KOPT-K1 (cell line): ENCODE results near the gene PSMD14.
"Not testable (repeated sequence)": the region's sequence is repeated elsewhere in the genome, so short reads cannot be mapped to it uniquely, and the experiment has no call there.

ENCODE experiments used
- H3K27ac ChIP-seq: fragments of 200-600 bp; sonication (generic); 2 replicates; pipeline ENCODE4 v1.5.1; 2016; ENCODE audit warnings: antibody characterized with exemption, mild to moderate bottlenecking, low read depth, low read length; ENCODE audit not compliant: poor library complexity, severe bottlenecking
- H3K36me3 ChIP-seq: fragments of 200-600 bp; sonication (generic); 2 replicates; pipeline ENCODE4 v1.5.1; 2017; ENCODE audit warnings: antibody characterized with exemption, mild to moderate bottlenecking, low read length, moderate library complexity; ENCODE audit not compliant: insufficient read depth
- H3K9me3 ChIP-seq: fragments of 200-600 bp; sonication (generic); 2 replicates; pipeline ENCODE4 v1.5.1; 2017; ENCODE audit warnings: antibody characterized with exemption, low read length, mild to moderate bottlenecking; ENCODE audit not compliant: insufficient read depth, poor library complexity, severe bottlenecking

PSMD14 gene

DNA sequence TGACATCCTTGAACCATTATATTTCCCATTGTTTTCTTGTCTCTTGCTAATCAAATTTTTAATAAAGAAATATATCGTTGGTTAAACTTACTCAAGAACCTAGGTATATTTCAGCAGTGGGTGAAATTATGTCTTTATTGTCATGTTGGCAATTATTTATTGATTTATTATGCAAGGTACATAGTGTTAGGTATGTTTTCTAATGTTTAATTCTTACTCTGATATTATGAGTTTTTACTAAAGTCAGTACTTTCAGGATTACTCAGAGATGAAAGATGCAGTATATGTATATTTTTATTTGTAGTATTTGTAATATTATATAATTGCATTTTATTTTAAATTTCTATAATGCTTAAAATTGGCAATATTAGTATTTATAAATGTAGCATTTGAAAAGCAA lies 46.9 kb downstream of the PSMD14 start:
- Histone ChIP-seq H3K27ac (no peak overlapping the region), H3K9me3 (peaks cover 7% of the 10 kb centered on the region), H3K36me3 (no peaks in the 10 kb centered on the region)

DNA sequence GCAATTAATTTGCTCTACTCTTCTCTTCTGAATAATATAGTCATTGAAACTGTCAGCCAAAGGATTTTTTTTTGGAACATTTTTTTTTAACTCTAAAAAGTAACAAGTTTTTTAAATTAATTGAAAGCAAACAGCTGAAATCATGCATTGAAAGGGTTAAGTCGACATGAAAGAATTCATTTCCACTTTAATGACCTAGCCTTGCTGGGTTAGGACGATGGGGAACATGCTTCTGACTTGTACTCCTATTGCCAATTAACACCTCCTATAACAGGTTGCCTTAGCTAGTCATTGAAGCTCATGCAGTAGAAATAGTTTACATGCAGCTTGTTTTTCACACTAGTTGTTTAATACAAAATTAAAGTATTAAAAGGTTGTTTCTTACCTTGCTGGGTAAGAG lies 47.8 kb downstream of the PSMD14 start:
- no peak overlapping the region for H3K27ac ChIP-seq
- 0 out of 2 replicates have a peak, but pooled peaks cover 4% of the 10 kb centered on the region for H3K36me3 ChIP-seq
- H3K9me3 ChIP-seq = peaks cover 16% of the 10 kb centered on the region

DNA sequence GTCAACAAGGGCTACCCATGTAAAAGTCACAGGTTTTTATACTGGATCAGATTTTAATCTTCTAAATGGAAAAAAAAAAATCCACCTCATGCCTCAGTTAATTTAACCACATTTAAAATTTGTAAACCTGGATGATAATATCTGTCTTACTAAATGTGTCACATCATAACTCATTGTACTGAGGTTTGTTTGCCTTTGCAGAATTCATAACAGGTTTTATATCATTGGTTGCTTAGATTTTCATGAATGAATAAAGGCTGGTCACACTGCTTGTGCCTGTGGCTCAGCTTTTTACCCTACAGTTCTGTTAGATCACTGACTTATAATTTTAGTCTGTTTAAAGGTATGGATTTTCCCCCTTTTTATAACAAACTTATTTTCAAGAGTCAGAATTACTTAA lies 48.9 kb downstream of the PSMD14 start:
- Histone ChIP-seq H3K27ac (no peak overlapping the region), H3K36me3 (peaks cover 15% of the 10 kb centered on the region; the same call in 1 of the 2 replicates), H3K9me3 (peaks cover 27% of the 10 kb centered on the region)

DNA sequence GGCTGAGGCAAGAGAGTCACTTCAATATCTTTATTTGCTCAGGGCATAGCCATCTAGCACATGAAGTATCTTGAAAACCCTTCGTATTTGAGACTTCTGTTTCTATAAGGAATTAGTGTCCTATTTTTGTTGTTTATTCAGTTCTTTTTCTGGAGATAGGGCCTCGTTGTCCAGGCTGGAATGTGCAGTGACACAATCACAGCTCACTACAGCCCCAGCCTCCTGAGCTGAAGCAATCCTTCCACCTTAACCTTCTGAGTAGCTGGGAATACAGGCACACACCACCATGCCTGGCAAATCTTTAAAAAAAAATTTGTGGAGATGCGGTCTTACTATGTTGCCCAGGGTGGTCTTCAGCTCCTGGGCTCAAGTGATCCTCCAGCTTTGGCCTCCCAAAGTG lies 50.6 kb downstream of the PSMD14 start:
- Histone ChIP-seq H3K36me3 (peaks cover 28% of the 10 kb centered on the region), H3K9me3 (peaks cover 38% of the 10 kb centered on the region), H3K27ac (no peak overlapping the region)

DNA sequence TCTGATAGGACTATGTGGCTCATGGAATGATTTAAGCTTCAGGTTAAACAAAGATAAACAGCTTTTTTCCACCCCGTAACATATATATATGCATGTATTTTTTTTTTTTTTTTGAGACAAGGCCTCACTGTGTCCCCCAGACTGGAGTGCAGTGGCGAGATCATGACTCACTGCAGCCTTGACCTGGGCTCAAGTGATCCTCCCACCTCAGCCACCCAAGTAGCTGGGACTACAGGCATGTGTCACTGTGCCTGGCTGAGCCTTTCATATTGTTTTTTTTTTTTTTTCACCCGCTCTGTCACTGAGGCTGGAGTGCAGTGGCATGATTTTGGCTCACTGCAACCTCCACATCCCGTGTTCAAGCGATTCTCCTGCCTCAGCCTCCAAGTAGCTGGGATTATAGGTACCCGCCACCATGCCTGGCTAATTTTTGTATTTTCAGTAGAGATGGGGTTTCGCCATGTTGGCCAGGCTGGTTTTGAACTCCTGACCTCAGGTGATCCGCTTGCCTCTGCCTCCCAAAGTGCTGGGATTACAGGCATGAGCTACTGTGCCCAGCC lies 52.0 kb downstream of the PSMD14 start:
- H3K36me3 ChIP-seq = peaks cover 28% of the 10 kb centered on the region

DNA sequence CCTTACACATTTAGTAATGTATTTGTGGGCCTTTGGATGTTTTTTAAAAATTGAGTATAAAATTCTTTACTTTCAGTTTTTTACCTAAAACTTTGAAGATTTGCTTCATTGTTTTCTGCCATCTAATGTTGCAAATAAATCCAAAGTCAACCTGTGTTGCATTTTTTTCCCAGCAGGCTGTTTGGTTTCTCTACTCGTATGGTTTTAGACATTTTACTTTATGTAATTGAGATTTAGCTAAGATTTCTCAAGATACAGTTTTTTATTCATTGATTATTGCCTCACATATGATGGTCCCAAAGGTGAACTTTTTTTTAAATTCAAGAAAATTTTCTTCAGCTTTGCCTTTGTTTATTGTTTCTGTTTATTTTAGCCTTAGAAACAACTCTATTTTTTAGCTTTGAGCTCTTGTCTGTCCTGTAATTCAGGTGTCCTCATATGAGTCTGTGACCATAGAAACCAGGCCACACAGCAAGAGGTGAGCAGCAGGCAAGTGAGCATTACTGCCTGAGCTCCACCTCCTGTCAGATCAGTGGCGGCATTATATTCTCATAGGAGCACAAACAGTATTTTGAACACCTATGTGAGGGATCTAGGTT lies 54.4 kb downstream of the PSMD14 start:
- peaks cover 38% of the 10 kb centered on the region for H3K9me3 ChIP-seq
- peaks cover 41% of the 10 kb centered on the region for H3K36me3 ChIP-seq
- H3K27ac ChIP-seq = no peak overlapping the region

More for the DNA sequence above, 52.0 kb downstream of the PSMD14 start:
- peaks cover 38% of the 10 kb centered on the region for H3K9me3 ChIP-seq
- not testable (repeated sequence) for H3K27ac ChIP-seq

DNA sequence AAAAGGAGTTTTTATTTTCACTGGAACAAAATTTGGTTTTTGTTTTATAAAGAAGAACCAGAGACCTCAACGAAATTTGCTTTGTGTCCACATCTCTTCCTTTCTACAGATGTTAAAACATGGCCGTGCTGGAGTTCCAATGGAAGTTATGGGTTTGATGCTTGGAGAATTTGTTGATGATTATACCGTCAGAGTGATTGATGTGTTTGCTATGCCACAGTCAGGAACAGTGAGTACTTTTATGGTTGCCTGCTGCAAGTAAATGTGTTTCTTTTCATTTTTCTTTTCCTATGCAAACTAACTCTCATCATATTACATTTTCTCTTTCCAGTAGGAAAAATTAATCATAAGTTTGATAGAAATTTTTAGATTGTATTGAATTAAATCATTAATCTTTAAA lies 59.5 kb downstream of the PSMD14 start:
- no peak overlapping the region for H3K27ac ChIP-seq
- H3K9me3 ChIP-seq = peaks cover 5% of the 10 kb centered on the region
- H3K36me3 ChIP-seq = peaks cover 67% of the 10 kb centered on the region

DNA sequence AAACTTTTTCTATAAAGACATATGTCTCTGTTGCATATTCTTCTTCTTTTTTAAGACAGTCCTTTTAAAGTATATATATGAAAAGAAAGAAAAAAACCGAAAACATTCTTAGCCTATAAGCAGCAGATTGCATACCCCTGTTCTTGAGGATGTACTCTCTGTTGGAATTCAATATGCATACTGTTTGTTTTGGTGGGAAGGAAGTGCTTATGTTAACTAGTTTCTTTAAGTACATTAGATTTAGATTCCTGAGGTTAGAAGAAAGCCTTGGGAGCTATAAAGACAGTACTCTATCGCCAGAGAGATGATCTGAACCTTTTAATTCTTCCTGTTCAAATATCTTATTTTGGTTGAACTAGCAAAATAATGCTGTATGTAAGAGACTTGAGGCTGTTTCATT lies 61.1 kb downstream of the PSMD14 start:
- H3K36me3 ChIP-seq = peaks cover 58% of the 10 kb centered on the region
- H3K9me3 ChIP-seq = no peaks in the 10 kb centered on the region
- no peak overlapping the region for H3K27ac ChIP-seq

DNA sequence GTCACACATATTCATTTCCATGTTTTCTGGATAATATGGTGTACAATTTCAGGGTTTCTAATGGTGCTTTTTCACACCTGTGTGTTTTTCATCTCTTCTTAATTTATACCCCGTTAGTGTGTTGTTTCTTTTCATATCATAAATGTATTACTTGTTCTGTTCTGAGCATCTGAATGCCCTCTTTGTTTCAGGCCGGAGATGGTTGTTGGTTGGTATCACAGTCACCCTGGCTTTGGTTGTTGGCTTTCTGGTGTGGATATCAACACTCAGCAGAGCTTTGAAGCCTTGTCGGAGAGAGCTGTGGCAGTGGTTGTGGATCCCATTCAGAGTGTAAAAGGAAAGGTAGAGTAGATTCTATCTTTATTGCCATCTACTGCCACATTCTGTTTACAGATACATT lies 62.8 kb downstream of the PSMD14 start:
- no peak overlapping the region for H3K27ac ChIP-seq
- H3K9me3 ChIP-seq = no peaks in the 10 kb centered on the region
- peaks cover 58% of the 10 kb centered on the region for H3K36me3 ChIP-seq

DNA sequence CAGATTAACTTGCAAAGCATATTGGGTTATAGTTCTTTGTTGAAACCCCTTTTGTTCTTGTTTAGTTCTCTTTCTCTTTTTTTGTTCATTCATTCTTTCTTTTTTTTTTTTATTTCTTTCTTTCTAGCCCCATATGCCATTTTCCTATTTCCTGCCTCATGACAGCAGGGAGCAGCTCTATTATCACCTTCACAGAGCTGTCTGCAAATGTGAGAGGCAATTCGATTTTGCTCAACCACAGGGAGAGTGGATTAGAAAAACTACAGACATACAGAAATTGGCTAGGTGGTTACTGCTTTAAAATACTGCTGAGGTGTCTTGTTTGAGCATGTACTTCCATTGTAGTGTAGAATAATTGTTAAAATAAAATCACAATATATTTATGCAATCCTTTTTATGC lies 63.6 kb downstream of the PSMD14 start:
- Histone ChIP-seq H3K9me3 (no peaks in the 10 kb centered on the region), H3K36me3 (peaks cover 56% of the 10 kb centered on the region), H3K27ac (no peak overlapping the region)

DNA sequence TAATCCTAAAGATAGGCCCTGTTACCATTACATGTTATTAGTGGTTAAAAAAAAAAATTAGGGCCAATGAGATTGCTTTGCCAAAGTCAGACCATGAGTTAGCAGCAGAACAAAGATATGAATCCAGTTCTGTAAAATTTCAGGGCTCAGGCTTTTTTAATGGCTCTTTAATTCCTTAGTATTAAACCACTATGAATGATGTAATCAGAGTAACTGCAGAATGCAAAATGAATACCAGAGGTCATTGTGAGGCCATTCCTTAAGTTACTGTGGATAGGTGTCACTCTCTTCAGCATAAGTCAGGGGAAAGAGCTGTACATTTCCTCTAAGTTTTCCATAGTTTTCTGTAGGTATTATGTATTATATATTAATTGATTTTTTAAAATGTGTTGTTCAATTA lies 65.7 kb downstream of the PSMD14 start:
- peaks cover 56% of the 10 kb centered on the region for H3K36me3 ChIP-seq
- H3K9me3 ChIP-seq = no peaks in the 10 kb centered on the region
- H3K27ac ChIP-seq = no peak overlapping the region

DNA sequence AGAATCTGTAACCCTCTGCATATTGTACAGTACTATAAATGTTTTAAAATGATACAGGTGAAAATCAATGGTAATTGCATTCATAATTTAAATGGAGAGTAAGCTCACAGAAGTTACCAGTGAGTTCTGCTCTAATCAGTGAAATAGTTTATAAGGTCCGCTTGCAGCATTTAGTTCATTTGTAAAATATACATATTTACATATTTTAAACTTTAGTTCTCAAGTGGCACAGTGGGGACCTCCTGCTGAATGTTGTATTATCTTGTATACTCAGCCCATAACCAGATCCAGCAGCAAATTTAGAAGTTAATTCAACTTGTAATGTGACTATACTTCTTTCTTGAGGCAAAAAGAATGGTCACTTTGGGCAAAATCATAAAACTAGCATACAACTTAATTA lies 66.2 kb downstream of the PSMD14 start:
- no peaks in the 10 kb centered on the region for H3K9me3 ChIP-seq
- H3K36me3 ChIP-seq = peaks cover 52% of the 10 kb centered on the region
- H3K27ac ChIP-seq = no peak overlapping the region

DNA sequence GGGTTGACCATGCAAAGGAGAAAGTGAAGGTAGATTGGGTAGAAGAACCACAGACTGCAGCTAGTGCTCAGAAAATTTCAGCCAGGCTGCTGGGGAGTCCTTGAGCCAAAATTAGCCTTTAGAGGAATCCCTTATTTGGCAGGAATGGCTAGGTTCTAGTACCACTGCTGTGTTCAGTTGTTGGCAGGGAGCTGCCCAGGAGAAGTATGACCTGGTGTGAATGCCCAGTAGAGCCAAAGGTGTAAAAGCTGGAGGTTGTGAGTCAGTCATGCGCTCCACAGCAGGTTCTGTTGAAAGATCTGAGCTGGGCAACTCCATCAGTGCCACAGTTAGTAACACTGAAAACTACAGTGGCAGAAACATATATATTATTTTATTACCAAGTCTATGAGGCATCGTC lies 71.5 kb downstream of the PSMD14 start:
- Histone ChIP-seq H3K9me3 (no peaks in the 10 kb centered on the region), H3K36me3 (peaks cover 26% of the 10 kb centered on the region)

DNA sequence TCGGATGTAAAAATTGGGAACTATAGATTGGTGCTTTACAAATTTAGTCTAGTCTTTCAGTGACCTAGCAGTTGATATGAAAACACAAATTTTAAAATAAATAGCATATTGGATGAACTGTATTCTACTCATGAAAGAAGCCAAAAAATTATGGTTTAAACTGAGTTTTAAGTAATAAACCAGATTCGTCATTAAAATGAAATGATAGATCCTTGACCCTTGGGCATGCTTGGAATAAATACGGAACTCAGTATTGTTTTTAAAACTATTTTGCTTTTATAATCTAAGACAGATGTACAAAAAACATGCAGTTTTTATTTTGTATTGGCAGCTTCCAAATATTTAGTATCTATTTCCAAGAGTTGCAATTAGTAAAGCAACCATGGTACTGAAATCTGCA lies 73.3 kb downstream of the PSMD14 start:
- Histone ChIP-seq H3K27ac (no peak overlapping the region), H3K36me3 (peaks cover 27% of the 10 kb centered on the region), H3K9me3 (no peaks in the 10 kb centered on the region)

More for the DNA sequence above, 71.5 kb downstream of the PSMD14 start:
- H3K27ac ChIP-seq = no peak overlapping the region

DNA sequence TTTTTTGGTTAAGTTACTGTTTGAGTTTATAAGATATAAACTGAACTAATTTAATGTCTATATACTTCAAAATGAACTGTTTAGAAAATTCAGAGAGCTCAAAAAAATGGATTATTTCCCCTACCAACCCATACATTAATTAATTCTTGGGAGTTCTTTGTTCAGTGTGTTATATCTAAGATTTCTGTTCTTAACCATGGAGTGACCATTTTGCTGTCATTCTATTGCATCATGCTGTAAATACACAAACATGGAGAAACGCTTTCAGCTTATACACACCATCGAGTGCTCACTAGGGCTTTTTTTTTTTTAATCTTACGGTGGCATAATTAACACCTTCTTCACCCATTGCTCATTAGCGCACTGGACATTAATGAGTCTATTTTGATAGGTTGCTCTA lies 74.5 kb downstream of the PSMD14 start:
- H3K9me3 ChIP-seq = no peaks in the 10 kb centered on the region
- H3K27ac ChIP-seq = no peak overlapping the region
- peaks cover 26% of the 10 kb centered on the region for H3K36me3 ChIP-seq

DNA sequence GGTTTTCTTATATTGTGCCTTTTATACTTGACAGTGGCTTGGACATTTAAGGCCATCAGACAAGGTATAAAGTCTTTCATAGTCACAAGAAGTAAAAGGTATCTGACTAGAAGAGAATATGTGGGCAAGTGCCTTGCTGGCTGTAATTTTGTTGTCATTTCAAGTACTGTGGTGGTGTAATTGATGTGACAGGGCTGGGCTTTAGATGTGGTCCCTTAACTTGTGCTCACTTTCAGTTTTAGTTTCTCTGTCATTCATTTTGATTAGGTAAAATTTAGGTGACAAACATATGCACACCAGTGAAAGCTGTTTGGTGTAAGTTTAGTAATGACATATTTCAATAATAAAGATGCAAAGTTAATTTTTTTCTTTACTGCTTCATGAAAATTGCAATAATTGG lies 76.6 kb downstream of the PSMD14 start:
- H3K36me3 ChIP-seq = peaks cover 31% of the 10 kb centered on the region
- no peaks in the 10 kb centered on the region for H3K9me3 ChIP-seq
- no peak overlapping the region for H3K27ac ChIP-seq
